Suprapubic skin (tissue), 4 donors: ENCODE results near the gene CELF4. TPM values are rescaled to one million over a fixed set of nuclear protein-coding genes. Genes with fewer than 3 reads are reported as not detected.

Experiments
- DNase-seq, 2 donors: peaks; one replicate each; pipeline ENCODE4 v3.0.0-alpha.2; 2019; ENCODE audit warnings: low spot score in 2 of 2
- H3K27ac ChIP-seq: fragments of 200-600 bp; sonication (generic); one replicate; pipeline ENCODE4 v1.5.1; 2019
- H3K27me3 ChIP-seq: fragments of 200-600 bp; sonication (generic); one replicate; pipeline ENCODE4 v1.5.1; 2019
- H3K36me3 ChIP-seq: fragments of 200-600 bp; sonication (generic); one replicate; pipeline ENCODE4 v1.5.1; 2019
- H3K4me1 ChIP-seq: fragments of 200-600 bp; sonication (generic); one replicate; pipeline ENCODE4 v1.5.1; 2019
- H3K4me3 ChIP-seq: fragments of 200-600 bp; sonication (generic); one replicate; pipeline ENCODE4 v1.5.1; 2019; ENCODE audit warnings: mild to moderate bottlenecking
- H3K9me3 ChIP-seq: fragments of 200-600 bp; sonication (generic); one replicate; pipeline ENCODE4 v1.5.1; 2019
- EP300 ChIP-seq: sonication (generic); formaldehyde crosslinking; IDR thresholded peaks from one replicate; pipeline ENCODE4 v1.6.1; 2017; ENCODE audit warnings: antibody characterized with exemption
- POLR2A ChIP-seq, 2 donors: fragments of 450-650 bp; IDR thresholded peaks; one replicate each; pipeline ENCODE4 v1.6.1; 2017; ENCODE audit warnings: antibody characterized with exemption in 2 of 2, mild to moderate bottlenecking in 2 of 2, moderate library complexity in 2 of 2
- POLR2AphosphoS5 ChIP-seq, 3 donors: sonication (generic); formaldehyde crosslinking; IDR thresholded peaks; one replicate each; pipeline ENCODE4 v1.6.1; 2017; ENCODE audit warnings: antibody characterized with exemption in 3 of 3
- WGBS: methylation state at CpG from one replicate; pipeline ENCODE4 v1.1.5; 2018; 5-methylcytosine and 5-hydroxymethylcytosine counted together
- total RNA-seq, 4 donors: library from RNA; depleted of rRNA; stranded (reverse); fragments of >200 nt; gene quantifications; one replicate each; pipeline ENCODE4 v1.1.0, GENCODE V29; 2016
- TF ChIP-seq, protein P1 (sequence below), 2 donors: fragments of 200-600 bp in 1 of 2; fragments of 450-650 bp in 1 of 2; sonication (generic) in 1 of 2; IDR thresholded peaks; one replicate each; pipeline ENCODE4 v1.5.1; 2016 to 2019; ENCODE audit warnings: antibody characterized with exemption in 2 of 2, mild to moderate bottlenecking in 1 of 2, moderate library complexity in 1 of 2

CELF4 gene
- total RNA-seq, 4 donors from 2014 or later = not detected

GRCh38 chr18:37420315-37420880 lies 145.2 kb downstream of the CELF4 start:
- Histone ChIP-seq H3K27me3 (peaks cover 6% of the 10 kb centered on the region), H3K36me3 (no peaks in the 10 kb centered on the region), H3K4me1 (no peaks in the 10 kb centered on the region), H3K4me3 (no peak overlapping the region), H3K9me3 (no peaks in the 10 kb centered on the region), H3K27ac (no peak overlapping the region)
- TF ChIP-seq POLR2AphosphoS5 (IDR thresholded peaks at IDR 0.05) (no peak), EP300 (no peak), POLR2A (IDR thresholded peaks at IDR 0.05) (no peak)
- TF ChIP-seq, protein P1, sequence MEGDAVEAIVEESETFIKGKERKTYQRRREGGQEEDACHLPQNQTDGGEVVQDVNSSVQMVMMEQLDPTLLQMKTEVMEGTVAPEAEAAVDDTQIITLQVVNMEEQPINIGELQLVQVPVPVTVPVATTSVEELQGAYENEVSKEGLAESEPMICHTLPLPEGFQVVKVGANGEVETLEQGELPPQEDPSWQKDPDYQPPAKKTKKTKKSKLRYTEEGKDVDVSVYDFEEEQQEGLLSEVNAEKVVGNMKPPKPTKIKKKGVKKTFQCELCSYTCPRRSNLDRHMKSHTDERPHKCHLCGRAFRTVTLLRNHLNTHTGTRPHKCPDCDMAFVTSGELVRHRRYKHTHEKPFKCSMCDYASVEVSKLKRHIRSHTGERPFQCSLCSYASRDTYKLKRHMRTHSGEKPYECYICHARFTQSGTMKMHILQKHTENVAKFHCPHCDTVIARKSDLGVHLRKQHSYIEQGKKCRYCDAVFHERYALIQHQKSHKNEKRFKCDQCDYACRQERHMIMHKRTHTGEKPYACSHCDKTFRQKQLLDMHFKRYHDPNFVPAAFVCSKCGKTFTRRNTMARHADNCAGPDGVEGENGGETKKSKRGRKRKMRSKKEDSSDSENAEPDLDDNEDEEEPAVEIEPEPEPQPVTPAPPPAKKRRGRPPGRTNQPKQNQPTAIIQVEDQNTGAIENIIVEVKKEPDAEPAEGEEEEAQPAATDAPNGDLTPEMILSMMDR (IDR thresholded peaks at IDR 0.05) = no peak
- DNase-seq = no peak
- 74% methylated on average over 7 of the region's 7 CpGs for WGBS

- H3K27me3 ChIP-seq = peaks cover 6% of the 10 kb centered on the region
- 78% methylated on average over 7 of the region's 7 CpGs for WGBS
- H3K9me3 ChIP-seq = no peaks in the 10 kb centered on the region
- no peak overlapping the region for H3K4me3 ChIP-seq
- no peaks in the 10 kb centered on the region for H3K4me1 ChIP-seq
- H3K36me3 ChIP-seq = no peaks in the 10 kb centered on the region
- no peak overlapping the region for H3K27ac ChIP-seq
- TF ChIP-seq POLR2AphosphoS5 (IDR thresholded peaks at IDR 0.05) (no peak), EP300 (no peak), POLR2A (IDR thresholded peaks at IDR 0.05) (no peak)
- TF ChIP-seq, protein P1 (IDR thresholded peaks at IDR 0.05) = no peak
- no peak for DNase-seq
These were observed 145.7 kb downstream of the CELF4 start for GRCh38 chr18:37419866-37420265.

DNA sequence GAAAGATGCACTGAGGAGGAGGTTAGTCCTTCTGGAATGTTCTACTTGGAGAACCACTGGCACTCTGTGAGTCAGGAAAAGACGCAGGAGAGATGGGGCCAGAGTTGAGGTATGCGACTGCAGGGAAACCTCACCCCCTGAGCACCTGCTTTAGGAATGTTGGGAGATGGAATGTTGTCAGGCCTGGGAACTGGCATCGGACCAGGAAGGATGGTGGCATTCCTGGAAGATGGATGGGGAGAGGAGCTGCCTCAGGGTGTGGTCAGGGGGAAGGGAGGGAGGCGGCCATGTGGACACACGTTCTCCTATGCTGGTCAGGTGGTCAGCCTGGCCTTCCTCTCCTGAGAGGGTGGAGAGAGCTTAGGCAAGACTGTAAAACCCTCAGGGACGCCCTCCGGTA lies 146.3 kb downstream of the CELF4 start:
- no peaks in the 10 kb centered on the region for H3K9me3 ChIP-seq
- WGBS = 70% methylated on average over 7 of the region's 7 CpGs
- H3K4me1 ChIP-seq = no peaks in the 10 kb centered on the region
- DNase-seq = no peak
- TF ChIP-seq, protein P1 (IDR thresholded peaks at IDR 0.05) = no peak
- TF ChIP-seq POLR2AphosphoS5 (IDR thresholded peaks at IDR 0.05) (no peak), POLR2A (IDR thresholded peaks at IDR 0.05) (no peak), EP300 (no peak)
- no peak overlapping the region for H3K27ac ChIP-seq
- H3K27me3 ChIP-seq = peaks cover 6% of the 10 kb centered on the region
- no peak overlapping the region for H3K4me3 ChIP-seq
- H3K36me3 ChIP-seq = no peaks in the 10 kb centered on the region

- no peak overlapping the region for H3K27ac ChIP-seq
- H3K27me3 ChIP-seq = peaks cover 5% of the 10 kb centered on the region
- no peaks in the 10 kb centered on the region for H3K4me1 ChIP-seq
- no peak overlapping the region for H3K4me3 ChIP-seq
- WGBS = 88% methylated on average over 1 of the region's 1 CpG
- no peaks in the 10 kb centered on the region for H3K36me3 ChIP-seq
- TF ChIP-seq POLR2AphosphoS5 (IDR thresholded peaks at IDR 0.05) (no peak), EP300 (no peak), POLR2A (IDR thresholded peaks at IDR 0.05) (no peak)
- TF ChIP-seq, protein P1 (IDR thresholded peaks at IDR 0.05) = no peak
- no peak for DNase-seq
- H3K9me3 ChIP-seq = no peaks in the 10 kb centered on the region
These were observed 150.8 kb downstream of the CELF4 start for GRCh38 chr18:37414816-37415215.

- no peaks in the 10 kb centered on the region for H3K36me3 ChIP-seq
- WGBS = 59% methylated on average over 8 of the region's 8 CpGs
- H3K9me3 ChIP-seq = no peaks in the 10 kb centered on the region
- H3K4me3 ChIP-seq = no peak overlapping the region
- H3K27ac ChIP-seq = no peak overlapping the region
- DNase-seq = no peak
- H3K27me3 ChIP-seq = no peaks in the 10 kb centered on the region
- TF ChIP-seq POLR2AphosphoS5 (IDR thresholded peaks at IDR 0.05) = no peak
- no peak for TF ChIP-seq POLR2A (IDR thresholded peaks at IDR 0.05)
- no peak for TF ChIP-seq EP300
- TF ChIP-seq, protein P1 (IDR thresholded peaks at IDR 0.05) = no peak
- H3K4me1 ChIP-seq = no peaks in the 10 kb centered on the region
These were observed 152.8 kb downstream of the CELF4 start for GRCh38 chr18:37412829-37413228.
